DLD1 (cell line): ENCODE data around the gene BSN.

Experiments used
- in situ Hi-C: cut with HindIII; loops from 2 replicates; pipeline ENCODE4 v1.10.0; 2017; ENCODE audit warnings: low sequenced_read_pairs

BSN gene

GRCh38 chr3:49626101-49626581, 71.9 kb downstream of the BSN start:
- in situ Hi-C loops: no loop called here

GRCh38 chr3:49626796-49627195, 72.5 kb downstream of the BSN start:
- in situ Hi-C loops: no loop called here

GRCh38 chr3:49627634-49628033, 73.4 kb downstream of the BSN start:
- in situ Hi-C loops: no loop called here

DNA sequence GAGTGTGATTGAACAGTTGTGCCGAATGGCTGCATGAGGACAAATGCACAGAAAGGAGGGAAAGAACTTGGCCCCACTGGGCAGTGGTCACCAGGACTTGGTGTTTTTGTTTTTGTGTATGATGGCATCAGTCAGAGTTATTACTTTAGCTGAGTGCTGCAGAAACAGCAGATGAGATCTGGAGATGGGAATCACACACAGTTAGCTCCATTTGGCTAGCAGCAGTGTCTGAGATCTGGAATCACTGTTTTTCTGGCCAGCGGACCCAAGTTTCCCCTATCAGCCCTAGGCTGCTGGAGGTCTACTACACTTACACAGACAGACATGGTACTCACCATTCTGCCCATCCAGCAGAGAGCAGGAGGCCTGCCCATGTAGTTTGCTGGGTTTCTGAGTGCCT, 74.0 kb downstream of the BSN start:
- in situ Hi-C loops: no loop called here

- in situ Hi-C loops: no loop called here
Observed at GRCh38 chr3:49629451-49629850, 75.2 kb downstream of the BSN start.

DNA sequence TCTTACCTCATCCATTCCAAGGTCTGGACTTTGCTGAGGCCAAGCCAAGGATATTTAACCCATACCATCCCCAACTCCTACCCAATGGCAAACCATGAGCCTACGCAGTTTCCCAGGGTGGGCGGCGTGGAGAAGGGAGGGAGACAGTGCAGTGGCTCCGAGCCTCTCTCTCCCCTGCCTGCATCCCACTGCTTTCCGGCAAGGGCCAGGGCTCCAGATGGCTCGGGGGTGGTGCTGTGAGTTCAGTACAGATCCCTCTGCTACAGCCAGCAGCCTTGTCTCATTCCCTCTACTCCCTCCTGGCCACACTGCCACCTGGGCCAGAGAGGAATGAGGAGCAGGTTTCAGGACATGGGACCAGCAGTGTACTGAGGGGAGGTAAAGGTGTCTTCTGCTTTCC, 75.6 kb downstream of the BSN start:
- in situ Hi-C loops: no loop called here

- in situ Hi-C loops: no loop called here
Observed at GRCh38 chr3:49630784-49631183, 76.5 kb downstream of the BSN start.

GRCh38 chr3:49634736-49635135, 80.5 kb downstream of the BSN start:
- in situ Hi-C loops: no loop called here

GRCh38 chr3:49636883-49637609, 82.8 kb downstream of the BSN start:
- in situ Hi-C loops: no loop called here

DNA sequence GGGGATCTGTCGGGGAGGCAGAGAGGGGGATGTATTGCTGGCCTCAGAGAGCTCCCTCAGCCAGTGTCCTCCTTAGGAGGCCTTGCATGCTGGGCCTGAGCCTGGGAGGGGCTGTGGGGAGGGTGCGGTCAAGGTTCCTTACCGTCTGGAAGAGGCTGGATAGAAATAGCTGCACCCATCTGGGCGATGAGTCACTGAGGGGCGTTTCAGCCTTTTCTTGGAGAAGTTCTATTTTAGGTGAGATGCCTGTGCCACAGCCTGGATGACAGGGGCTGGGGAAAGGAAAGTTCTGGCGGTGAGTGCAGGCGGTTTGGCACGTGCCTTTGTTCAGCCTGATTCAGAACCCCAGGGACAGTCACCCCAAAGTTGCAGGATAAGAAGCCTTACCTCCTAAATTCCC, 84.2 kb downstream of the BSN start:
- in situ Hi-C loops: no loop called here

GRCh38 chr3:49639551-49639950, 85.3 kb downstream of the BSN start:
- in situ Hi-C loops: no loop called here

DNA sequence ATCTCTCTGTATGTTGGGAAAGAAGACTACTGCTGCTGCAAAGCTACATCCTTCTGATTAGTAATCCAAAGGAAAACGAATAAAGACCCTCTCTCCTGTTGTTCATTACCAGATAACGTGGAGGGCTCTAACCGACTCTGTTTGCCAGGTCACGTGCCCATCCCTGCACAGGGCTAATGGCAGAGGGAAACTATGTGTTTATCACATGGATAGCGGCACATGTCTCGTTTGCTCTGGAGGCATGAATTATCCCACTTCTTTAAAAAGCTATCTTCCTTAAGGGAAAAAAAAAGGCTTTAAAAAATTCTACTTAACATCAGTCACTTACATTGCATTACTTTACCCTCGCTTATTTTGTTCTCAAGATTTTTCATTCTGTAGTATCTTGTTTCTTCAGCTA, 87.0 kb downstream of the BSN start:
- in situ Hi-C loops: no loop called here

DNA sequence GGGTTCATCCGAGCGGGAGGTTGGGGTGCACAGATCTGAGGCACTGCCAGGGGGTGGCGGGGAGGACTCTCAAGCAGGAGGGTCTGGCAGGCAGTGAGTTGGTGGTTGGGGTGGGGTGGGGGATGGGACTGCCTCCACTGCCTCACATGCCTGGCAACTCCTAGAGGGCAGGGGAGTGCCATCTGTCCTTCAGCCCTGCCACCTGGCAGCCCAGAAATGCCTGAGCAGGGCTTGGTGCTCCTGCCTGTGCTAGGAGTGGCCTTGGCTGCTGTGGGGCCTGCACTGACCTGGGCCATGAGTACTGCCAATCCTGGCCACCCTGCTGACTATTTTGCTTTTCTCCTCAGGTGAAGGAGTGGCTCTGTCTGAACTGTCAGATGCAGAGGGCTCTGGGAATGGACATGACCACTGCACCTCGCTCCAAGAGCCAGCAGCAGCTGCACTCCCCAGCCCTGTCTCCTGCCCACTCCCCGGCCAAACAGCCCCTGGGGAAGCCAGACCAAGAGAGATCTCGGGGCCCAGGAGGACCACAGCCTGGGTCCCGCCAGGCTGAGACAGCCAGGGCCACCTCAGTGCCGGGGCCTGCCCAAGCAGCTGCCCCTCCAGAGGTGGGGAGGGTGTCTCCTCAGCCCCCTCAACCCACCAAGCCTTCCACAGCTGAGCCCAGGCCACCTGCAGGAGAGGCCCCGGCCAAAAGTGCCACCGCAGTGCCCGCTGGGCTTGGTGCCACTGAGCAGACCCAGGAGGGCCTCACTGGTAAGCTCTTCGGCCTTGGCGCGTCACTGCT, 87.8 kb downstream of the BSN start:
- in situ Hi-C loops: no loop called here

GRCh38 chr3:49642708-49643145, 88.5 kb downstream of the BSN start:
- in situ Hi-C loops: no loop called here

GRCh38 chr3:49644684-49645083, 90.4 kb downstream of the BSN start:
- in situ Hi-C loops: no loop called here

DNA sequence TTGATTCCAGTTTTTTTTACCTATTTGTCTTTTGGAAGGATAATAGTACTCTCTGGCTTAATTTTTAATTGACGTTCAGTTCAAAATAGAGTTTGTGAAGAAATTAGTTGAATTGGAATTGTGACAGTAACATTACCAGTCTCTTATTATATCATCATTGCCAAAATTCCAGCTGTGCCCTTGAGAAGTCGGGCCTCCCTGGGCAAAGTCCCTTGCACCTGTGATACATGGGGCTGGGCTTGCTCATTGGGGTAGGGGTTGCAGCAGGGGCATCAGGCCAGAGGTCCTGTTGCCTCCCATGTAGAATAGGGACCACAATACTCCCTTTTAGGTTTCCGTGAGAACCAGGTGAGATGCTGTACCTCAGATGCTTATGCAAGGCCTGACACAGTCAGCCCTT, 92.0 kb downstream of the BSN start:
- in situ Hi-C loops: no loop called here

DNA sequence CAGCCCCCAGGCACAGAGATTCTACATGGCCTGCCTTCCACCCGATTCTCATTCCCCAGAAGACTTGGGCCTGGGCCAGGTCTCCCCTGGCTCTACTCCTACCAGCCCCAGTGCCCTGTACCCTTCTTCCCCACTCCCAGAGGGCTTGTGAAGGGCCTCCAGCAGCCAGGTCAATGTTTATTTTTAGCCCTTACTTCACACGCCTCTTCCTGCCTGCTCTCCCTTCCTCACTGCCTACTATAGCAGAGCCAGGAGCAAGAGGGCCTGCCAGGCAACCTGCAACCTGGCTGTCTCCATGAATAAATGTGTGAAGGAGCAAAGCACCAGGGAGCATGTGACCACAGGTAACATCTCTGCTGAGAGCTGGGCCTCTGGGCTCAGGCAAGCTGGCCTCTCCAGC, 93.5 kb downstream of the BSN start:
- in situ Hi-C loops: no loop called here

DNA sequence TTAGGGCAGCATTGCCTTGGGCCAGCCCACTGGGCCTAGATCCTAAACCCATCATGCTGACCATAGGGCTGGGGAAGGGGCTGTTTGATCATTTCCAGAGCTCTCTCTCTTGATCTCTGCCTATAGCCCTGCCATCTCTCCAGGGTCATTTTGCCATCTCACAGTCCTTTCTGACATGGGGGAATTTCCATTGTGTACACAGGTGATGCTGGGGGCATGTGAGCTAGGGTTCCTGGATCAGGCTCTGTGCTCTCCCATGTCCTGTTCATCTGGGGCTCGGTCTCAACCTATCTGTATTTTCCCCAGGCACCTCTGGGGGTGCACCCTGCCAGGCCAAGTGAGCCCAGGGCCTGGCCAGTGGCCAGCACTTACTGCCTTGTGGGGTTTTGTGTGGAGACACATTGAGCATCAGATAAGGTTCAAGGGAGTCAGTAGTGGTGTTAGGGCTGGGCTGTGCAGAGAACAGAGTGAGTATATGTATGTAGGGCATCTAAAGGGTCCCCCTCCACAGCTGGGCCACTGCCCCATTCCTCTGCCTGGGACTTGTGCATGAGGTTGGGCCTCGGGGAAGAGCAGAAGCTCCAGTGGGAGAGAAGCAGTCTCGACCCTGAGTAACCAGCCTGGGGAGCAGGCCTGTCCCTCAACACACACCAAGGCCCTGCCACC, 94.2 kb downstream of the BSN start:
- in situ Hi-C loops: no loop called here

DNA sequence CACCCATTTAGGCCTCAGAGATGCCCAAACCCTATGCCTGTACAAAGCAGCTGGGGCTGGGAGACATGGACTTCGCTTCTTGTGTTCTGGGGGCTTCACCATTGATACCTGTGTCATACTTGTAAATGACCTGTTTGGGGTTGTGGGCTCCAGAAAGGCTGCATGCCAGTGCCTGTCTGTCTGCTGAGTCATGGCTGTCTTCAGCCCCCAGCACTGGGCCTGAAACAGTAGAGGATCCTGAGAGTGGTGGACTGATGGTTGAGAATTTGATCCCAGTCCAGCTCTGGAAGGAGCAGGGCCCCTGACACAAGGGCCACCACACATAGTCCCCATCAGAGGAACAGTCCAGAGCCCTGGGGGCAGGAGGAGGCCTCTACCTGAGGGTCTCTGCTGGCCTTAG, 95.3 kb downstream of the BSN start:
- in situ Hi-C loops: no loop called here

- in situ Hi-C loops: no loop called here
Observed at GRCh38 chr3:49650177-49650576, 95.9 kb downstream of the BSN start.

- in situ Hi-C loops: no loop called here
Observed at GRCh38 chr3:49650637-49651036, 96.4 kb downstream of the BSN start.
